ENCODE data around the gene TSR1. TPM values are rescaled to one million over a fixed set of nuclear protein-coding genes. Genes with fewer than 3 reads are reported as not detected.

TSR1 gene
- total RNA-seq, result 10 to 100 TPM; 40.0 to 48.0 (median 44.5) TPM

GRCh38 chr17:2336215-2336851 is at the start of gene TSR1:
Gene TSR1, minus strand, starts transcription at chr17:2336457. Its CDS starts 30 bp downstream, at chr17:2336427.
- peak within 1 kb of the TSS; percentile 72 for H3K4me3 ChIP-seq (ENCODE audit: low read depth, poor library complexity, severe bottlenecking)
- intact Hi-C loops (cut with DNase I; ENCODE audit: low total_unique reads), result no loop called here
- DNase-seq (ENCODE audit: low spot score in 2 of 2), result peak; percentile 87 to 97
- WGBS, 2 donors, result 0% methylated on average over 34 to 48 of the region's 48 CpGs
- TF ChIP-seq POLR2A (IDR thresholded peaks at IDR 0.05) (peak in 1 of 2 donors; percentile 34), CTCF (IDR thresholded peaks at IDR 0.05) (no peak)

DNA sequence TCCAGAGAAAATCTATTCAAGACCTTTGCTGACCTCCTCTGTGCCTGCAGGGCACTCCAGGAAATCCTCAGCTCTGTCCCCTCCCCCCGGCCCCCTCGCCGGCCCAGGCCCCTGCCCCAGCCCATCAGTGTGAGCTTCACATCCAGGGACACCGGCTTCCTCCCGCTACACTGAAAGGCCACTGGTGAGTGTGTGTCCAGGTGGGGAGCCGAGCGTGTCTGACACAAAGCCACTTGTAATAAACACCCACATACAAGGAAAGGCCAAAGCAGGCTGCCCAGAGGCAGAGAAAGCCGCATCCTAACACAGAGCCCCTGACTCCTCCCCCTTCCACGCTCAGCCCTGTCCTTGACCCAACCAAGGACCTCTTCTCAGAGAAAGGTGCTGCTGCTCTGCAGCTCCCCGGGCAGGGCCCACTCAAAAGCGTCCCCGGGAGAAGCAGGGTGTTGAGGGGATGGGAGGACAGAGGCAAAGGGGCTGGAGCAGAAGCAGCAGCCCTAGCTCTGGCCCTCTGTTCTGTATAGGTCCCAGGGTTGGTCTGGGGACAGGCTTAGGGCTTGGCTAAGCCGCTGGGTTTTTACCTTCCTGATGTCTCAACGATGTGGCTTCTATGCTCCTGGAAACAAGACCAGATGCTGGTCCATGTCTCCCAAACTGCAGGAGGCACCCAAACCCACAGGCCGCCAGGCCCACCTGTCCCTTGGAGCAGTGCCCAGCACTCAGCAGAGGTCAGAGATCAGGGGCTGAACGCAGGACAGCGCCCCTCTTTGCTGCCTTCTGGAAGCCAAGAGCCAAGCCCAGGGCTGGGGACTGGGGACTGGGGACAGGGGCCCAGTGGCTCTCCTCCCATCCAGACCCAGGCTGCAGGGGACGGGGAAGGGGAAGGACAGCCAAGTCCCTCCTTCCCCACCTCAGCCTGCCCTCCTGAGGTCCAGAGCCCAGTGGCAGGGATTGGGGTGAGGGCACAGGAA is 49.3 kb upstream of the TSR1 start:
- whole genome bisulfite sequencing, 2 donors, result 75 to 76% methylated on average over 18 of the region's 18 CpGs
- DNase-seq (ENCODE audit: low spot score in 2 of 2), result no peak
- TF ChIP-seq CTCF (IDR thresholded peaks at IDR 0.05), result no peak
- no peak for TF ChIP-seq POLR2A (IDR thresholded peaks at IDR 0.05)
- intact Hi-C loops (cut with DNase I; ENCODE audit: low total_unique reads), result no loop called here
- no peak overlapping the region for H3K4me3 ChIP-seq (ENCODE audit: low read depth, poor library complexity, severe bottlenecking)

- intact Hi-C loops (cut with DNase I; ENCODE audit: low total_unique reads), result no loop called here
- TF ChIP-seq POLR2A (IDR thresholded peaks at IDR 0.05) (no peak), CTCF (IDR thresholded peaks at IDR 0.05) (no peak)
- H3K4me3 ChIP-seq (ENCODE audit: low read depth, poor library complexity, severe bottlenecking), result no peak overlapping the region
- WGBS, 2 donors, result 67 to 70% methylated on average over 22 of the region's 22 CpGs
- DNase-seq (ENCODE audit: low spot score in 2 of 2), result no peak
Observed at GRCh38 chr17:2384439-2385127, 48.3 kb upstream of the TSR1 start.

GRCh38 chr17:2383628-2384167 is 47.4 kb upstream of the TSR1 start:
- H3K4me3 ChIP-seq (ENCODE audit: low read depth, poor library complexity, severe bottlenecking), result no peak overlapping the region
- WGBS, 2 donors, result 83 to 90% methylated on average over 11 of the region's 11 CpGs
- TF ChIP-seq POLR2A (IDR thresholded peaks at IDR 0.05), result no peak
- TF ChIP-seq CTCF (IDR thresholded peaks at IDR 0.05), result no peak
- intact Hi-C loops (cut with DNase I; ENCODE audit: low total_unique reads), result no loop called here
- DNase-seq (ENCODE audit: low spot score in 2 of 2), result no peak

- TF ChIP-seq CTCF (IDR thresholded peaks at IDR 0.05) (no peak), POLR2A (IDR thresholded peaks at IDR 0.05) (no peak)
- WGBS, 2 donors, result 73 to 77% methylated on average over 13 to 15 of the region's 15 CpGs
- DNase-seq (ENCODE audit: low spot score in 2 of 2), result no peak
- H3K4me3 ChIP-seq (ENCODE audit: low read depth, poor library complexity, severe bottlenecking), result no peak overlapping the region
- intact Hi-C loops (cut with DNase I; ENCODE audit: low total_unique reads), result loop anchor here (2.0 kb wide), 1 partner anchor 34 kb away; no protein-coding TSS in a partner anchor
Observed at GRCh38 chr17:2380950-2381649, 44.8 kb upstream of the TSR1 start.

Data from lower leg skin (tissue), 4 donors.